Cardiac muscle cell (in vitro differentiated cells and primary cell): Measurements from ENCODE around the gene TSPAN31. TPM values are rescaled to one million over a fixed set of nuclear protein-coding genes. Genes with fewer than 3 reads are reported as not detected.

ENCODE experiments used
- DNase-seq, 2 donors: peaks; one replicate each; pipeline versions ENCODE4 v3.0.0 to v3.0.0-alpha.2; 2010 to 2017; ENCODE audit warnings: low read depth in 1 of 2, low spot score in 1 of 2
- H3K27ac ChIP-seq: fragments of 200-600 bp; sonication (generic); 2 replicates; pipeline ENCODE4 v1.5.1; 2016
- H3K27me3 ChIP-seq: fragments of 200-600 bp; sonication (generic); 2 replicates; pipeline ENCODE4 v1.6.0; 2016; ENCODE audit warnings: control low read depth
- H3K36me3 ChIP-seq: fragments of 200-600 bp; sonication (generic); 2 replicates; pipeline ENCODE4 v1.5.1; 2016; ENCODE audit warnings: control low read depth
- H3K4me1 ChIP-seq: fragments of 200-600 bp; sonication (generic); 2 replicates; pipeline ENCODE4 v1.8.1; 2017; ENCODE audit warnings: low read depth, mild to moderate bottlenecking, mixed run types
- H3K4me3 ChIP-seq: fragments of 200-600 bp; sonication (generic); 2 replicates; pipeline ENCODE4 v1.5.1; 2016; ENCODE audit warnings: mild to moderate bottlenecking
- H3K9me3 ChIP-seq: fragments of 200-600 bp; sonication (generic); 2 replicates; pipeline ENCODE4 v1.5.1; 2017; ENCODE audit warnings: low read depth, mild to moderate bottlenecking, control low read depth
- CTCF ChIP-seq: IDR thresholded peaks from 2 replicates; pipeline ENCODE4 v1.5.1; 2012; ENCODE audit warnings: low read depth, mild to moderate bottlenecking, low read length
- polyA plus RNA-seq: library from polyadenylated mRNA; unstranded; fragments of >200 nt; fragmentation: Nextera tagmentation; extraction: Ambion mirVana; gene quantifications from 2 replicates; pipeline ENCODE4 v1.2.1, GENCODE V29; 2016
- total RNA-seq: library from RNA; depleted of rRNA; stranded (reverse); fragments of >200 nt; gene quantifications from 2 replicates; pipeline ENCODE4 v1.2.3, GENCODE V29; 2016

The TSPAN31 gene
- total and polyA plus RNA-seq, 2 experiments from 2014 or later = 65.9 to 66.3 TPM

GRCh38 chr12:57765698-57766463 is 21.0 kb downstream of the TSPAN31 start:
- Histone ChIP-seq H3K4me3 (peak overlapping the region; percentile 9), H3K4me1 (no peaks in the 10 kb centered on the region), H3K36me3 (no peaks in the 10 kb centered on the region), H3K27me3 (peaks cover 67% of the 10 kb centered on the region), H3K9me3 (no peaks in the 10 kb centered on the region), H3K27ac (no peak overlapping the region)
- no peak for DNase-seq
- no peak for TF ChIP-seq CTCF

GRCh38 chr12:57766464-57767304 is 21.8 kb downstream of the TSPAN31 start, which contains the start of gene CYP27B1:
Gene CYP27B1 (minus strand): TSS chr12:57767078. CDS start chr12:57767041, 37 bp downstream.
- peak within 1 kb of the TSS; percentile 9 for H3K4me3 ChIP-seq
- no peak within 1 kb of the TSS for H3K27ac ChIP-seq
- peaks cover 4% of the 10 kb centered on the region for H3K4me1 ChIP-seq
- no peaks in the 10 kb centered on the region for H3K9me3 ChIP-seq
- DNase-seq = peak; percentile 45 to 59
- peak; percentile 14 for TF ChIP-seq CTCF
- no peaks in the 10 kb centered on the region for H3K36me3 ChIP-seq
- peaks cover 62% of the 10 kb centered on the region for H3K27me3 ChIP-seq

- TF ChIP-seq CTCF = no peak
- no peaks in the 10 kb centered on the region for H3K9me3 ChIP-seq
- peaks cover 4% of the 10 kb centered on the region for H3K4me1 ChIP-seq
- no peak overlapping the region for H3K27ac ChIP-seq
- no peak overlapping the region for H3K4me3 ChIP-seq
- no peaks in the 10 kb centered on the region for H3K36me3 ChIP-seq
- peaks cover 56% of the 10 kb centered on the region for H3K27me3 ChIP-seq
- DNase-seq = no peak
Observed at GRCh38 chr12:57767305-57767698, 22.5 kb downstream of the TSPAN31 start.

GRCh38 chr12:57767876-57768275 is 23.0 kb downstream of the TSPAN31 start:
- H3K27ac ChIP-seq = no peak overlapping the region
- no peak for TF ChIP-seq CTCF
- H3K36me3 ChIP-seq = no peaks in the 10 kb centered on the region
- peaks cover 50% of the 10 kb centered on the region for H3K27me3 ChIP-seq
- H3K4me3 ChIP-seq = no peak overlapping the region
- no peaks in the 10 kb centered on the region for H3K9me3 ChIP-seq
- no peak for DNase-seq
- H3K4me1 ChIP-seq = peaks cover 4% of the 10 kb centered on the region

- Histone ChIP-seq H3K27me3 (peaks cover 33% of the 10 kb centered on the region), H3K4me1 (peaks cover 4% of the 10 kb centered on the region), H3K27ac (no peak overlapping the region), H3K36me3 (no peaks in the 10 kb centered on the region), H3K4me3 (no peak overlapping the region), H3K9me3 (no peaks in the 10 kb centered on the region)
- no peak for DNase-seq
- no peak for TF ChIP-seq CTCF
Observed at GRCh38 chr12:57769594-57769993, 24.8 kb downstream of the TSPAN31 start.
